Fibroblast of villous mesenchyme (primary cell): ENCODE results near the gene LRP6. TPM values are rescaled to one million over a fixed set of nuclear protein-coding genes. Genes with fewer than 3 reads are reported as not detected.

Experiments
- DNase-seq: peaks from one replicate; pipeline ENCODE4 v3.0.0-alpha.2; 2010; ENCODE audit warnings: low read depth
- H3K4me3 ChIP-seq: 2 replicates; pipeline ENCODE4 v1.5.1; 2011; ENCODE audit warnings: low read depth, mild to moderate bottlenecking, low read length
- CTCF ChIP-seq: IDR thresholded peaks from 2 replicates; pipeline ENCODE4 v1.5.1; 2012; ENCODE audit warnings: low read depth, mild to moderate bottlenecking, low read length; ENCODE audit not compliant: insufficient read depth
- total RNA-seq: library from RNA; depleted of rRNA; stranded (reverse); fragments of >200 nt; gene quantifications from 2 replicates; pipeline ENCODE4 v1.2.3, GENCODE V29; 2012

The LRP6 gene
- total RNA-seq, 1 donor: 50.1 TPM

DNA sequence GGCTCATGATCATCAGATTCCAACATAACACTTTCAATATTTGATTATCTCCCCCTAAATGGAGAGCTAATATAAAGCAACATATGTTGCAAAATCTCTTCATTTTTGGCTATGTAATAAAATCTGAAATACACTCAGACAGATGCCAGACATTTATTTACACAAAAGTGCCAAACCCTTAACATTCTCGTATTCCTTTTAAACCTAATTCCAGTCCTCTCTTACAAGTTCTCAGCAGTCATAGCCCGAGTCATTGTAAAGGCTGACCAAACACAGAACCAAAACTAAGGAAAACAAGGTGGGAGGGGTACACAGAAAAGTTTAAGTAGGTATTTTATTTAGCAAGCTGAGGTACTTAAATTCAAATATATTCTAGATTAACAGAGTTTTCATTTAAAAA is 81.4 kb downstream of the LRP6 start:
- TF ChIP-seq CTCF: no peak
- DNase-seq: peak; percentile 29
- no peak overlapping the region for H3K4me3 ChIP-seq

DNA sequence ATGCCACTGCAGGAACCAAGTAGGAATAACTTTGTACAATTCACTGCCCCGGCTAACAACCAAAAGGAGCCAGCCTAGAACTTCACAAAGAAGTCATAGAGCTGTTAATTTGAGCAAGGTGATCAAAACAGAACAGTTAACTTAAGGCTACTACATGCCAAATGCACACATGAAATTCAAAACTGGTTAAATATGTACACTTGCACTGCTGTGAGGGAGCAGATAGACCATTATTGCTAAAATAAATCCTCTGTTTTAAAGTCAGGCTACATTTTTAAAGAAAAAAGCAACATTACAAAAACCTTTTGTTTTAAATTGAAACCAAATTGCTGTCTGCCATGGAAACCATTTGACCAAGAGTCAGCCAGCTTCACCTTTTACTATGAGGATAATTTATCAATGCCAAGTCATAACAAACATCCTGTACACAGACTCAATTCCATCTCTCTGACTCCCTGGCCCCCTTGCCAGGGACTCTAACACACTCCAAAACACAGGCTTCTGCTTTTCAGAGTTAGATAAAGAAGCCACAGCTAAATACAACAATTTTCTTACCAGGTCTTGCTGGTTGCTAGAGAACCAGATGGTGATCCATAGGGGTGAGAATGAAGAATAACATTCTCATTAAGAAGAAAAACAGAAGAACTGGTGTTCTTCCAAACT is 84.0 kb downstream of the LRP6 start:
- DNase-seq: peak; percentile 56
- no peak for TF ChIP-seq CTCF
- no peak overlapping the region for H3K4me3 ChIP-seq

DNA sequence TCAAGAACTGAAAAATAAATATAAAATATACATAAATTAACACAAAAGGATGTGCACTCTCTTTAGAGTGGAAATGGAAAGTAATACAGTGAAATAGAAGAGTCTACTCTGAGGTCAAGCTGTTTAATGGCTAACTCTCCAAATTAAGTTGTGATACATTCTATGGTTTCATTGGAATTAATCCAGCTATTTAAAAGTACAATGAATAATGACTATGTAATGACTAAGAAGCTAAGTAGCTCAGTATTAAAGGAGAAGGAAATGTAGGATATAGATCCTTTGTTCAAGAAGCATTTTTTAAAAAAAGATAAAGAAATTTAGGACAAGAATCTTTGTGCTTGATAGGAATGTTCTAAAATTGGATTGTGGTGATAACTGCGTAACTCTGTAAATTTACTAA is 85.3 kb downstream of the LRP6 start:
- DNase-seq: no peak
- TF ChIP-seq CTCF: no peak

DNA sequence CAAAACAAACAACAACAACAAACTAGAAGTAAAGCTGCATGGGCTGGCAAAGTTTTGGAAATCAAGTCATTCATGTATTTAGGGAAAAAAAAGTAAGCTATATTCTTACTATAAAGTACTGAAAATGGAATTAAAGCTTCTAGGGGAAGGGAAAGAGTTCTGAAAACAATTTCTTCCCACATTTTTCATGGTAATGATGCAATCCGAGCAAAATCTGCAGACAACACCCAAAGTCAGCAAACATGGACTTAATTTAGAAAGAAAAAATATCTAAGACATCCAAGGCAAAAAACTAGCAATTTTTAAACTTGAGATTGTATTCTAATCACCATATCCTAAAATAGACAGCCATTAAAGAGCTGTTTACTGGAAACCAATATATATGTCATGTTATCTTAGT is 86.3 kb downstream of the LRP6 start:
- H3K4me3 ChIP-seq: no peak overlapping the region
- peak; percentile 35 for DNase-seq
- no peak for TF ChIP-seq CTCF

More for the DNA sequence above, 85.3 kb downstream of the LRP6 start:
- H3K4me3 ChIP-seq: no peak overlapping the region

- H3K4me3 ChIP-seq: no peak overlapping the region
- TF ChIP-seq CTCF: no peak
- no peak for DNase-seq
These were observed 86.7 kb downstream of the LRP6 start for GRCh38 chr12:12180136-12180535.

DNA sequence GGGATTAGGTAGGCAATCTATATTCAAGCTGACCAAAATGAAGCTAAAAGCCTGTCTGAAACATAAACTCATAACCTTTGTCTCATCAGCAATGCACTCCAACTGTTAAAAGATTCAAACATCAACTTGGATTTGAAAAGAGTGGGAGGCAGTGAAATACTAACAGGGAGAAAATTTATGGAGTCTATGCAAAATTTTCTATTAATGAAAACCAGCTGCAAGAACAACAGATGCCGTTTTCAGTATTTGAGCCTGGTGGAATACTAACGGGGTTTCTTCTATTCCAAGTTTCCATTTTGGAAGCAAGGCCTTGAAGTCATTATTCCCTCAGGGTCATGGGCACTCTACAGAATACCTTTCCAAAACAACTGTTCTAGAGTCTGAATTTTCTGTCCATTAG is 88.3 kb downstream of the LRP6 start:
- DNase-seq: peak; percentile 15
- H3K4me3 ChIP-seq: no peak overlapping the region
- TF ChIP-seq CTCF: no peak

DNA sequence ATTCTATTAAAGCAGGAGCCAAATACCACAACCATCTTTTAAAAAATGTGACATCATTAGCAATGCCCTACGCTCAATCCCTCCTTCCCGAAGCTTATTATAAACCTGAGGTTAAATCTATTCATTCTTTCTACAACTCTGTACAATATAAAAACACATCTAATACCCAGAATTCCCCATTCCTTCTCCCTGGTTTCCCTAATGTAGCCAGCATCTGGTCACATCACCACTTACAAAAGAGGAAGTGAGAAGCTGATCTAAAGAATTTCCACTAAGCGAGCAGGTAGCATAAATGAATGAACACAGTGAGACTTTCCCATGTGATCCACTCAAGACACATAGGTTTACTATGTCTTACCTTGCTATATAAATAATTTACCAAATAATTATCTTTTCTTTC is 90.4 kb downstream of the LRP6 start:
- no peak overlapping the region for H3K4me3 ChIP-seq
- DNase-seq: no peak
- TF ChIP-seq CTCF: no peak
